Stimulated activated CD4-positive, alpha-beta T cell treated with anti-CD3 and anti-CD28 coated beads, Interleukin-15, amount 100 ng/mL, for 1 hour (primary cell): Measurements from ENCODE around the gene PRDM12.

Experiments used
- DNase-seq, 2 donors: peaks; one replicate each; pipeline ENCODE4 v3.0.0-alpha.2; 2020; ENCODE audit warnings: low read depth in 1 of 2, low spot score in 1 of 2

Gene PRDM12

GRCh38 chr9:130664251-130665028 lies at the start of gene PRDM12:
TSS of gene PRDM12 (plus strand) at chr9:130664594. CDS start at chr9:130664654, 60 bp downstream.
- DNase-seq, result no peak

DNA sequence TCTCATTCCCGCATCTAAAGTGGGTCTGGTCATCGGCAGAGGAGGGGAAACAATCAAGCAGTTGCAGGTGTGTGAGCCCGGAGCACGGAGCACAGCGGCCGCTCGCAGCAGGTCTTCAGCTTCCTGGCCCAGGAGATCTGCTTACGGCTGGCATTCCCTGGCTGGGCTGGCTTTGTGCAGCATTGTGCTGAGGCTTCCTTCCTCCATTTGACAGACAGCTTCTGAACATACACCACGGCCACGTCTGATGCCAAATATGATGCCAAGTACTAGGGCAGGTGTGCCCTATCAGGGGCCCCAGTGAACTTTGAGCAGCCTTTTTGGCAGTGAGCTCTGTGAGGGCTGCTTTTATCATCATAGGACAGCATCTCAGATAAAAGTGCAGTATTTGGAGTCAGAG lies 47.9 kb upstream of the PRDM12 start:
- no peak for DNase-seq

- DNase-seq, result no peak
Observed at GRCh38 chr9:130623466-130623865, 40.9 kb upstream of the PRDM12 start.

- no peak for DNase-seq
Observed at GRCh38 chr9:130624154-130624553, 40.2 kb upstream of the PRDM12 start.

DNA sequence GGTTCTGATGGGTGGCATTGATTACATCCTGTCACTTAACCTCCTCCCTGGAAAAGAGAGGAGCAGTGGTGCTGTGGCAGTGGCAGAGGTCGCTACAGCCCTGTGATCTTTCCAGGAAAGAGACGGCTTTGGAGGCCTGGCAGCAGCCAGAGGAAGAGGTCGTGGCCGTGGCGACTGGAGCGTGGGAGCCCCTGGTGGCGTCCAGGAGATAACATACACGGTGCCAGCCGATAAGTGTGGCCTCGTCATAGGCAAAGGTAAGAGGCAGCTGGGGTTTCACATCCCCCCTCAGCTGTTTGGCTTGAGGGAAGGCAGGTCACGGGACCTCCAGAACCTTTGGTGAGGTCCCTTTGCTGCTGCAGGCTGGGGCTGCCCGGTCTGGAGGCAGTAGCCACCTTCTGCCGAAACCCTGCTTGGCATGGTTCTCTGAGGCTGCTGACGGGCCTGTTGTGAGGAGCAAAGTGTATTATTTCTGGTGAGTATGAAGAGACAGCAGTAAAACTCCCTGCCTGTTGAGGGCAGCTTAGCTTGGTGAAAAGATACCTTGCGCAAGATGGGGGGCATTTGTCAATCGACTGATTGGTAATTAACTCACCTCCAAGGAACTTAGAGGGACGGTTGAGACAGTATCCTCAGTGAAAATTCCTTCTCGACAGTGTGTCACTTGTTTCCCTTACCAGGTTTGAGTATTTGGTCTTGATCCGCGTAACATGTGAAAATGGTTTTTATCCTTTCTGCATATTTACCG lies 38.0 kb upstream of the PRDM12 start:
- DNase-seq, result no peak

DNA sequence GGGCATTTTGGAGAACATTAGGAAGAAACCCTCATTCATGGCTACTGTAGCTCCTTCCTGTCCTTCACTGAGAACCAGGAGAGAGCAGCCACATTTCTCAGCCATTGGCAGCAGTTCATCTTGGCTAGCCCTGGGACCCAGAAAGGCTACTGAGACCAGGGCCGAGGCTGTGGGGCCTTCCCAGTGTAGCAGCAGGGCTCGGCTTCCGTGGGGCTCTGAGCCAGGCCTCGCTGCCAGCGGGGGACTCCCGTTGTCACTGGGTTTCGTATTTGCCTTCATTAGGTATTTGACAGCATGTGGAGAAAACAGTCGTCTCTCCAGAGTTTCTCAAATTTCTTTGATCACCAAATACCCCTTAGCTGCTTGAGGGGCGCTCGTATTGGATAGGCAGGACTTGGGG lies 37.3 kb upstream of the PRDM12 start:
- no peak for DNase-seq

GRCh38 chr9:130627896-130628792 lies 36.2 kb upstream of the PRDM12 start:
- no peak for DNase-seq

DNA sequence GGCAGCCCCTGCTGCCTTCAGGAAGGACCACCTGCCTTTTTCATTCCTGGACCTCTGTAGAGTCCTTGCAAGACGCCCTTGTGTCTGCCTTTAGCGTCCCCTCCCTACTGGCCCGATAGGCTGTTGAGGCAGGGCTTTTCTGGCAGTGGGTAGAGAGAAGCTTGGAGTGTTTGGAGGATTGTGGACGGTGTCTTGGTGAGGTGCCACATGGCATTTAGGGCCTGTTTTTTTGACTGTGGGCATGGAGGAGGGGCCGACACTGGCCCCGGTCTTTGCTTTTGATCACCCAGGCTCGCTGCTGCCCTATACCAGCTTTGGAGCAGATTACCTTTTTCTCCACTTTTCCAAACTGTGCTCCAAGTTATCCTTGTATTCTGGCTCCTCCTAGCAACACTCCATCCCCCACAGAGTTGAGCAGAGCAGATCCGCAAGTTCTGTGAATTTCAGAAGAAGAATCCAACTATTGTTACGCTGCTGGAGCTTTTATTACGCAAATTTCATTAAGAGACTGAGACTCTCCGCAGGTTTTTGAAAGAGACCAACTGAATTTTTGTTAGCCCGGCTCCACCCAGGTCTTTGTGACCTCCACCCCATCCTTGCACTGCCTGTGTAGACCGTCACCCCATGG lies 34.8 kb upstream of the PRDM12 start:
- DNase-seq, result no peak

- DNase-seq, result no peak
Observed at GRCh38 chr9:130630071-130630450, 34.3 kb upstream of the PRDM12 start.

DNA sequence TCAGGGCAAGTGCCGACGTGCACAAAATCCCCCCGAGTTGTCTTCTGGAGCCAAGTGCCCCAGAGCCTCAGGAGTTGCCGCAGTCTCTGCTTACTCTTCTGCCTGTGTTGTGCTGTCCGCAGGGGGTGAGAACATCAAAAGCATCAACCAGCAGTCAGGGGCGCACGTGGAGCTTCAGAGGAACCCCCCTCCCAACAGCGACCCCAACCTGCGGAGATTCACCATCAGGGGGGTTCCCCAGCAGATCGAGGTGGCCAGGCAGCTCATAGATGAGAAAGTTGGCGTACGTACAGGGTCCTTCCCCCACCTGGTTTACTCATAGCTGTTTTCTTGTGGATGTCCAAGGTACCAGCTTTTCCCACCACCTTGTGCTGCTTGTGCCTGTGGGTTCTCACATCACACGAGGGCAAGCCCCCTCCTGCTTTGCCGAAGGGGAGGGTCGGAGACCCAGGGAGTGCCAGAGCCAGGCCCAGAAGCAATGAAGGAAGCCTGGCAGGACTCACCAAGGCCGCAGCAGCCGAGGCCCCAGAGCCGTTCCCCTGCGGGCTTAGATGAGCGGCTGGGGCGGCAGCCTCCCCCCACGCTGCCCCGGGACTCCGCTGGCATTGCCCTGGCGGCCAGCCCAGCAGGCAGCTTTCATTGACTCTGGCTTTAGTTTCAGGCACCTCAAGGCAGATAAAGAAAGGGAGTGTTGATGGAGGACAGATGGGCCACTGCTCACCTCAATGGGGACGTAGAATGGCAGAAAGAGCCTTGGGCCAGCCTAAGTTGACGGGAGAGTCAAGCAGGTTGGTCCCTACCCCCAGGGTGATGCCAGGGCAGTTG lies 33.7 kb upstream of the PRDM12 start:
- DNase-seq, result no peak

DNA sequence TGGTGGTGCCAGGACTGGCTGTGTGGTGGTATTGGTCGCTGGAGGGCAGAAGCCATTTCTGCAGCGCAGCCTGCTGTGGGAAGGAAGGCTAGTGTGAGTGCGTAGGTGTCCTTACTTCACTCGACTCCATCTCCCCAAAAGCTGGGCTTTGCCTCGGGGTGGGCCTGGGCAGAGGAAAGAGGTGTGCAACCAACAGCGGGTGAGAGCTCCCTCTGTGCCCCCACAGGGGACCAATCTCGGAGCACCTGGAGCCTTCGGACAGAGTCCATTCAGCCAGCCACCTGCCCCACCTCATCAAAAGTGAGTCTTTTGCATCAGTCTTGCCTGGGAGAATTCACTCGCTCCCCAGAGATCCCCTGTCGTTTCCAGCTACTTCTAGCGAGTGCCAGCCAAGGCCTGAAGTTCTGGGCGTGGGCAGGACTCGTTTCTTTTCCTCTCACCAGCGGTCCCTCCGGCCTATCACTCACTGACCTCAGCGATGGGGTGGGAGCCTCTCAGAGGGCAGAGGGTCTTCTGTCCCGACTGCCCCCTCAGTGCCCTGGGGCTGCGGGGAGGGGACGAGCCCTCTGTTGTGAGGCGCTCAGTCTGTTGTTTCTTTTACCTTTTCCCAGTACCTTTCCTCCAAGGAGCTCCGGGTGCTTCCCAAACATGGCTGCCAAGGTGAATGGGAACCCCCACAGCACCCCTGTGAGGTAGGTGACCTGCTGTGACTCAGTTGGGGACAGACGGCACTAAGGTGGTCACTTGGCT lies 32.9 kb upstream of the PRDM12 start:
- DNase-seq, result no peak

- DNase-seq, result no peak
Observed at GRCh38 chr9:130632081-130632710, 32.2 kb upstream of the PRDM12 start.

DNA sequence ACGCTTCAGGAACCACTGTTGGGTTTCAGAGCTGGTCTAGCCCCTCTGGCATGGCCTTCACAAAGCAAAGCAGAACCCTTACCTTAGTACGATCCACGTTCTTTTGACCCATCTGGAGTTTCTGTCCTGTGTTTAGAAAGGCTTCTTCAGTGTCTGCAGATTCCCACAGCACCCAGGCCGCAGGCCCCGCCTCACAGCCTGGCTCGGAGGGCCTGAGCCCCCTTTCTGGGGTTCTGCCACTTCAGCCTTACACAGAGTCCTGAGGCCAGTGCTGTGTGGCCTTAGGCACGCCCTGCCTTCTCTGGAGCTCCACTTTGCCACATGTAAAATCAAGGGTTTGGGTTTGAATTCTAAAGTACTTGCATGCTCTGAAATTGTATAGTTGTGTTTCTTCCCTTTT lies 31.6 kb upstream of the PRDM12 start:
- DNase-seq, result no peak

- no peak for DNase-seq
Observed at GRCh38 chr9:130633336-130634190, 30.8 kb upstream of the PRDM12 start.

DNA sequence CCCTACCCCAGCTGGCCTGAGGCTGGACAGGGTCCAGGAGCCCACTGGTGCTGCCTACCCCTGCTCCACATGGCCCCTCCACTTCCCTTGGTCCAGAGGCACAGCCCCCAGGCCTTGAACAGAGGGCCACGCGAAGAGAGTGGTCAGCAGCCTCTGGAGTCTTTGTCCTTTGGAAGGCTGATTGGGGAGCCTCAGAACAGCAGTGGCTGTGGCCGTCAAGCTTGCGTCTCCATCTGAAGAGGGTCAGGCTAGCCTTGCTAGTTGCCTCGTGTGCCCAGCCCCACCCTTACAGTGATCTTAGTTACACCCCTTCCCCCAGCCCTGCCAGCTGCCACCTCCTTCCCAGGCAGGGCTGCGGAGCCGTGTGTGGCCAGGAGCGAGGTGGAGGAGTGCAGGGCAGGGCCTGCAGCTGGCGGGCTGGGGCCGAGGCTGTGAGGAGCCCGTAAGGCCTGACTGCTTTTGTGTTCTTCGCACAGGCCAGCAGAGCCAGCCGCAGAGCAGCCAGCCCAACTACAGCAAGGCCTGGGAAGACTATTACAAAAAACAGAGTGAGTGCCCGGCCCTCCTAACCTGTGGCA lies 30.1 kb upstream of the PRDM12 start:
- DNase-seq, result no peak

- no peak for DNase-seq
Observed at GRCh38 chr9:130634801-130635200, 29.6 kb upstream of the PRDM12 start.

DNA sequence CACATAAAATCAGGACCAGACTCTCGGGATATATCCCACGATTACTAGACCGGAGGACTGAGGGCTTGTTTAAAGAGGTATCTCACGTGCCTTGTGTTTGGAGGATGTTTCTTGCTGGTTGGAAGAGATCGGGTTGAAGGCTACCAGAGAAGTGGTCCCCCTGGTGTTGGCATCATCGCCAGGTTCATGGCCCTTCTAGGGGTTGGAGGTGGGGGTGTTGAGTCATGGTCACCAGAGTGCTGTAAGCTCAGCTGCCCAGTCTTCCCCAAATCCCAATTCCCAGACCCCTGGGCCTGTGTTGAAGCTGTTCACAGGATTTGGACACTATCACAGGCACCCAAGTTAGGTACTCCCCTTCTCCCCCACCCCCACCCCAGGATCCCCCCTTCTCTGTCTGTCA lies 29.1 kb upstream of the PRDM12 start:
- DNase-seq, result no peak
